ENCODE data around the gene CAMTA1. TPM values are rescaled to one million over a fixed set of nuclear protein-coding genes. Genes with fewer than 3 reads are reported as not detected.

Gene CAMTA1
- total and polyA plus RNA-seq, 2 experiments from 2014 or later: 213 to 341 TPM

GRCh38 chr1:7005762-7006161 lies 220.5 kb downstream of the CAMTA1 start:
- Histone ChIP-seq H3K4me1 (ENCODE audit: low read depth) (no peaks in the 10 kb centered on the region), H3K9me3 (ENCODE audit: low read depth) (no peaks in the 10 kb centered on the region), H3K4me3 (no peak overlapping the region), H3K27ac (no peak overlapping the region), H3K27me3 (peaks cover 2% of the 10 kb centered on the region), H3K36me3 (no peaks in the 10 kb centered on the region)
- TF ChIP-seq, protein P1, sequence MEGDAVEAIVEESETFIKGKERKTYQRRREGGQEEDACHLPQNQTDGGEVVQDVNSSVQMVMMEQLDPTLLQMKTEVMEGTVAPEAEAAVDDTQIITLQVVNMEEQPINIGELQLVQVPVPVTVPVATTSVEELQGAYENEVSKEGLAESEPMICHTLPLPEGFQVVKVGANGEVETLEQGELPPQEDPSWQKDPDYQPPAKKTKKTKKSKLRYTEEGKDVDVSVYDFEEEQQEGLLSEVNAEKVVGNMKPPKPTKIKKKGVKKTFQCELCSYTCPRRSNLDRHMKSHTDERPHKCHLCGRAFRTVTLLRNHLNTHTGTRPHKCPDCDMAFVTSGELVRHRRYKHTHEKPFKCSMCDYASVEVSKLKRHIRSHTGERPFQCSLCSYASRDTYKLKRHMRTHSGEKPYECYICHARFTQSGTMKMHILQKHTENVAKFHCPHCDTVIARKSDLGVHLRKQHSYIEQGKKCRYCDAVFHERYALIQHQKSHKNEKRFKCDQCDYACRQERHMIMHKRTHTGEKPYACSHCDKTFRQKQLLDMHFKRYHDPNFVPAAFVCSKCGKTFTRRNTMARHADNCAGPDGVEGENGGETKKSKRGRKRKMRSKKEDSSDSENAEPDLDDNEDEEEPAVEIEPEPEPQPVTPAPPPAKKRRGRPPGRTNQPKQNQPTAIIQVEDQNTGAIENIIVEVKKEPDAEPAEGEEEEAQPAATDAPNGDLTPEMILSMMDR (IDR thresholded peaks at IDR 0.05; ENCODE audit: low read depth, low read length): no peak
- no peak for DNase-seq (ENCODE audit: low read depth in 1 of 2, low spot score in 1 of 2)

- H3K4me1 ChIP-seq (ENCODE audit: low read depth): peaks cover 2% of the 10 kb centered on the region
- no peaks in the 10 kb centered on the region for H3K36me3 ChIP-seq
- H3K9me3 ChIP-seq (ENCODE audit: low read depth): no peaks in the 10 kb centered on the region
- TF ChIP-seq, protein P1 (IDR thresholded peaks at IDR 0.05; ENCODE audit: low read depth, low read length): no peak
- no peak overlapping the region for H3K4me3 ChIP-seq
- DNase-seq (ENCODE audit: low read depth in 1 of 2, low spot score in 1 of 2): no peak
- H3K27me3 ChIP-seq: peaks cover 2% of the 10 kb centered on the region
- H3K27ac ChIP-seq: no peak overlapping the region
Measured at GRCh38 chr1:7006996-7007871, 222.0 kb downstream of the CAMTA1 start.

DNA sequence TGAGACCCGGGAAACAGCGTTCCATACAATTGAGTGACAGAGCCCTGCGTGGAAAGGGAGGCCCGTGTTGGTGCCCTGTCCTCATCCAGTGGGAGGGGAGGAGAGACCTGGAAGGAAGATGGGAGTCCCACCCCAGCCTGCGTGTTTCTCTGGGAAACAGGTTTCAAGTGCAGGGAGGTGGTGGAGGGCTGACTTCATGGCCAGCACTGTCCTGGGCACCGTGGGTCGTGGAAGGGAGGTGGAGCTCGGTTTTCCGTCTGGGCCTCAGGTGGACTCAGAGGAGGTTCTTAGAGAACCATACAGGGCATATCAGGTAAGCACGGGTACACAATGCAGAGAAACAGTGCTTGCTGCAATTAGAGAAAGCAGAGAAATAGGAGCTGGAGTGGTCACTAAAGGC lies 222.6 kb downstream of the CAMTA1 start:
- H3K36me3 ChIP-seq: no peaks in the 10 kb centered on the region
- H3K9me3 ChIP-seq (ENCODE audit: low read depth): no peaks in the 10 kb centered on the region
- no peak overlapping the region for H3K4me3 ChIP-seq
- no peak for DNase-seq (ENCODE audit: low read depth in 1 of 2, low spot score in 1 of 2)
- no peak overlapping the region for H3K27ac ChIP-seq
- TF ChIP-seq, protein P1 (IDR thresholded peaks at IDR 0.05; ENCODE audit: low read depth, low read length): no peak
- peaks cover 2% of the 10 kb centered on the region for H3K27me3 ChIP-seq
- H3K4me1 ChIP-seq (ENCODE audit: low read depth): peaks cover 5% of the 10 kb centered on the region

- TF ChIP-seq, protein P1 (IDR thresholded peaks at IDR 0.05; ENCODE audit: low read depth, low read length): no peak
- H3K27me3 ChIP-seq: peaks cover 2% of the 10 kb centered on the region
- H3K27ac ChIP-seq: no peak overlapping the region
- no peak for DNase-seq (ENCODE audit: low read depth in 1 of 2, low spot score in 1 of 2)
- H3K4me1 ChIP-seq (ENCODE audit: low read depth): peaks cover 5% of the 10 kb centered on the region
- H3K9me3 ChIP-seq (ENCODE audit: low read depth): no peaks in the 10 kb centered on the region
- H3K36me3 ChIP-seq: no peaks in the 10 kb centered on the region
- H3K4me3 ChIP-seq: no peak overlapping the region
Measured at GRCh38 chr1:7008331-7008730, 223.1 kb downstream of the CAMTA1 start.

- Histone ChIP-seq H3K36me3 (no peaks in the 10 kb centered on the region), H3K27me3 (peaks cover 2% of the 10 kb centered on the region), H3K4me1 (ENCODE audit: low read depth) (peaks cover 13% of the 10 kb centered on the region), H3K27ac (no peak overlapping the region), H3K4me3 (no peak overlapping the region), H3K9me3 (ENCODE audit: low read depth) (no peaks in the 10 kb centered on the region)
- TF ChIP-seq, protein P1 (IDR thresholded peaks at IDR 0.05; ENCODE audit: low read depth, low read length): no peak
- no peak for DNase-seq (ENCODE audit: low read depth in 1 of 2, low spot score in 1 of 2)
Measured at GRCh38 chr1:7008975-7009740, 223.9 kb downstream of the CAMTA1 start.

Data from cardiac muscle cell (in vitro differentiated cells and primary cell).